Colon (tissue), 2 donors: Measurements from ENCODE around the gene CLEC4D.
"Not testable (repeated sequence)": the region's sequence is repeated elsewhere in the genome, so short reads cannot be mapped to it uniquely, and the experiment has no call there.

Source experiments
- FAIRE-seq: peaks from 2 replicates; lab custom pipeline; 2012; peaks lifted over from hg19 to GRCh38; lab: Jason Lieb, UNC
- donor health status: control.
- donor health status: control.

Gene CLEC4D

DNA sequence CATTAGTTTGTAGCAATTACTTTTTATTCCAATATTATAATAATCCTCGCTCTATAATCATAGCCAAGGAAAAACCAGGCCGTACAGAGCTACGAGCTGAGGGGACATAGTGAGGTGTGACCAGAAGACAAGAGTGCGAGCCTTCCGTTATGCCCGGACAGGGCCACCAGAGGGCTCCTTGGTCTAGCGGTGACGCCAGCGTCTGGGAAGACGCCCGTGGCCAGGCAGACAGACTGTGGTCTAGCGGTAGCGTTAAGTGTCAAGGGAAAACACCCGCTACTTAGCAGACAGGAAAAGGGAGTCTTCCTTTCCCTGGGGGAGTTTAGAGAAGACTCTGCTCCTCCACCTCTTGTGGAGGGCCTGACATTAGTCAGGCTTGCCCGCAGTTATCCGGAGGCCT lies 24.5 kb downstream of the CLEC4D start:
- not testable (repeated sequence) for FAIRE-seq

DNA sequence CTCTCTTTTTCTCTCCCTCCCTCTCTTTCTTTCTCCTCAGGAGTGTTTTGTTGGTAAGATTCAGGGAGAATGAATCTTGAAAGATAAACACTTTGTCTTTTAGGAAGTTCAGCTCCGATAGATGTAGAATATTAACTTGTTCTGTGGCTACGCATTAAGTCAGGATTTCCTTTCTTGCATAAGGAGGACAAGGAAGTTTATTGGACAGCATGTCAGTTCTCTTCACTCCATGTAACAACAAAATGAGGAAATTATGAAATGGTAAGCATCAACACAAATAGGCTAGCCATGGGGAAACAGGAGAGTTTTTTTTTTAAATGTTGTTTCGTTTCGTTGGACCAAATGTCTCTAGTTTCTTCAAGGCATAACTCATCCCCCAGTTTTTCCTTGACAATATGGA lies 27.5 kb downstream of the CLEC4D start, which contains the start of gene CLEC4E:
Gene CLEC4E, minus strand, starts transcription at position 75 of the 400 bp plus-strand sequence. CDS start 108 bp downstream, outside the sequence.
- FAIRE-seq: not testable (repeated sequence)

DNA sequence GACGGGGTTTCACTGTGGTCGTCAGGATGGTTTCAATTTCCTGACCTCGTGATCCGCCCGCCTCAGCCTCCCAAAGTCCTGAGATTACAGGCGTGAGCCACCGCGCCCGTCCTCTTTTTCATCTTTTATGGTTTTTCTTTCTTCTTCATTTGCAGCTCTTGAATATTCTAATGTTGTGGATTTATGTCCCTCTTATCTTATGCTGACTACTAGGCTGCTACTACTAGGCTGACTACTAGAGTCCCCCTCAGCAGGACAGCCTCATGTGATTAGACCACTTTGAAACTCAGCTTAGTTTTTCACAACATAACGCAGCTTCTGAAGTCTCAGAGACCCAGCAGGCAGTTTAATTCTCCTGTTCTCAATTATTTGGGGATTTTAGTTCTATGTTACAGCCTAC lies 28.3 kb downstream of the CLEC4D start:
- no peak for FAIRE-seq

DNA sequence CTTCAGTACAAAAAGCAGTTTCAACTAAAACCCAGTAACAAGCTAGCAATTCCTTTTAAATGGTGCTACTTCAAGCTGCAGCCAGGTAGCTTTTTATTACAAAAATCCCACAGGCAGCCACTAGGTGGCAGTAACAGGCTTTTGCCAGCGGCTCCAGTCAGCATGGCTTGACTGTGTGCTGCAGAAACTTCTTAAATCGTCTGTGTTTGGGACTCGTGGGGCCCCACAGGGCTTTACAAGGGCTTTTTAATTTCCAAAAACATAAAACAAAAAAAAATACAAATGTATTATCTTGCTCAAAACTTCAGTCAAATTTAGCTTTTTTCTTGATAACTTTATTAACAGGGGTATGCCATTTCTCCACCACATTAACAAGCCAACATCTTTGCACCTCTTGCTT lies 31.0 kb downstream of the CLEC4D start:
- no peak for FAIRE-seq

DNA sequence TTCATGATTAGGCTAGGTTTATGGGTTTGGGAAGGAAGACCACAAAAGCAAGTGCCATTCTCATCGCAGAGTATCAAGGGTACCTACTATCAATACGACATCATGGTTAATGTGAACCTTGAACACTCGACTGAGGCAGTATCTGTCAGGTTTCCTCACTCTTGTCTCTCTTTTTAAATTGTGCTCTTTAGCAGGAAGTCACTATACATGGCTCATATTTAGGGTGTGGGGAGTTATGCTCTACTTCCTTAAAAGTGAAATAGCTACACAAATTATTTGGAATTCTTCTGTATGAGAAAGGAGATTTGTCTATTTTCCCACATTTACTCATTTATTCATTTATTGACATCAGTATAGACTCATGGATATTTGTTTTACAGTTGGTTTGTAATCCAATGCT lies 33.3 kb downstream of the CLEC4D start:
- FAIRE-seq: no peak

DNA sequence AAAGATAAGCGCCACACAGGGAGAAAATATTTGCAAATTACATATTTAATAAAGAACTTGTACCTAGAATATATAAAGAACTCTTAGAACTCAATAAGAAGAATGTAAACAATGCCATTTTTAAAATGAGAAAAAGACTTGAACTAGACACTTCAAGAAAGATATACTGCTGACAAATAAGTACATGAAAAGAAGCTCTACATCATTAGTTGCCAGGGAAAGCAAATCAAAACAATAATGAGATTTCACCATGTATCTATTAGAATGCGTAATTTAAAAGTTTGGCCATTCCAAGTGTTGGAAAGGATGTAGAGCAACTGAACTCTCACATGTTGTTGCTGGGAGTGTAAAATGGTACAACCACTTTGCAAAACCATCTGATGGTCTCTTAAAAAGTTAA lies 34.3 kb downstream of the CLEC4D start:
- FAIRE-seq: no peak

DNA sequence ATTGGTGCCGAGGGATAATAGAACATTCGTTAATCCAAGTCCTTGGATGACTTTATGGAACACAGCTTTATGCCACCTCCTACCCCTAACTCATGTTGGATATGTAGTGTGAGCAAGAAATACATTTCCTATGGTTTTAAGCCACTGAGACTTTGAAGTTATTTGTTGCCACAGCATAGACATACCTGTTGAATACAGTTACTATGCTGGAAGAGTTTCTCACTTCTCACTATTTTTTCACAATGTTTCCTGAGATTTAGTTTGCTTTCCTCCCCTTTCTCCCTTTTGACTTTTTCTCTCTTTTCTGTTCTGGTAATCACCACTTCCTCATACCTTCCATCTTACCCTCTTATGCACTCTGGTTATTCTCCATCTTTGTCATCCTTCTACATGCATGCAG lies 34.9 kb downstream of the CLEC4D start:
- no peak for FAIRE-seq

DNA sequence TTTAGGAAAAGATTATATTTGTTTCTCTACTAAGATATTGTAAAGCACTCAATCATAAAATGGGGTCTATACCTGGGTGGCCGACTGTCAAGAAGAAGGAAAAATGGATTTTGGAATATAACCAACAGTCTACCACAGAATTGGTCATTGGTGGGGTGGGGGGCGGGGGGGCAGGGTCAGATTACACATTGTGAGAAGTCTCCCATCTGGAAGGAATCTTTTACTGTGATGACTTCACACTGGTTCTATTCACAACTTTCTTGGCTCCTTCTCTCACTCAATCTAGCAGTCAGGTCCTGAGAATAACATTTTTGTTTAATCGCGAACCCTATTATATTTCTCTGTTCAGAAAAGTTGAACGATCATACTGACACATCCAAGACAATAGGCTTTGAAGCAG lies 36.1 kb downstream of the CLEC4D start:
- no peak for FAIRE-seq

DNA sequence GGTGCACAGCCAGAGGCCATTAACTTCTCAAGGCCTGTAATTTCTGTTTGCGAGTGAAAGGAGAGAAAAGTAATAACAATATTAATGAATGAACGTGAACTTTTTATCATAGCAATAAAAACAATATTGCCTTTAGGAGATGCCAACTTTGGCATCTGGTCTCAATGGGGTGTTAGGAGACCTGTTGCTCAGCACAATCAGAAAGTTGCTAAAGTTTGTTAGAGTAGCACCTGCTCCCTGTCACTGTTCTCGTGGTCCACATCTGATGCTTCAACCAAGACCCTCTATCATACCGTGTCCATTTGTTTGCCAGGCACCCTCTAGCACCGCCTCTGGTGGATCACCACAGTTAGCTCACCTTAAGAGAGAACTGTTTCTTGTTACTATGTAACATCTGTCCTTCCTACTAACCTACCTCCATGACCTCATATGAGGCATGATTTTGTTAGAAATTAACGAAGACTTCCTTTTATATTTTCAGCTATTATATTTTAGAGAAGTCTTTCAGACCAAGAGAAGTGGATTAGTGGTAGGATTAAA lies 39.9 kb downstream of the CLEC4D start:
- FAIRE-seq: no peak

DNA sequence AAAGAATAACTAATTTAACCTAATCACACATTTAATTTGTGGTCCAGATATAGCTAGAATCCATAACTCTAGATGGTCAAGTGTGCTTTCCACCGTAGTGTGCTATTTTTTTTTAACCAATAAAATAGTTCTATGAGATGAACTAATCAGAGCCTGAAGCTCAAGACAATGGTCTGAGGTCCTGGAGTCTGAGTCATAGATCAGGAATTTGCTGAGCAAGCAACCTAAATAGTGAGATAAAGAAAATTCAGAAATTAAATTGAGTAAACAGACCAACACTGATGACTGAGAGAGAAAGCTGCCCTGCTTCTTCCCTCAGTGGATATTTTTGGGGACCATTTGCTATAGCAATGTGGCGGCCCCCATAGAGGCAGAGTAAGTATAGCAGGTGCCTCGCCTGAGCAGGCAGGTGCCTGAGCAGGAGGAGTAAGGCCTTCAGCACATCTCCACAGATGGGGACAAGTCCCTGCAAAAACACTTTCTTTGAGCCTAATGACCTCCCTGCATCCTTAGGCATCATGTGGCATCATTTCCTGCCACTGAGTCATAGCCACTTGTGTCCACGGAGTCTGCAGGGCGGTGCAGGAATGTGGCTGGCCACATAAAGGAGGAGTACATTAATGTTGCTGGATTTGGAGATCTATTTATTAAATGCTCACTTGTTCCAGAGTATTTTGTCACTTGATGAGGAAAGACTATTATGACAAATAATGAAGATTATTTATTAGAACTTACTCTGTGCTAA lies 41.3 kb downstream of the CLEC4D start:
- FAIRE-seq: no peak

DNA sequence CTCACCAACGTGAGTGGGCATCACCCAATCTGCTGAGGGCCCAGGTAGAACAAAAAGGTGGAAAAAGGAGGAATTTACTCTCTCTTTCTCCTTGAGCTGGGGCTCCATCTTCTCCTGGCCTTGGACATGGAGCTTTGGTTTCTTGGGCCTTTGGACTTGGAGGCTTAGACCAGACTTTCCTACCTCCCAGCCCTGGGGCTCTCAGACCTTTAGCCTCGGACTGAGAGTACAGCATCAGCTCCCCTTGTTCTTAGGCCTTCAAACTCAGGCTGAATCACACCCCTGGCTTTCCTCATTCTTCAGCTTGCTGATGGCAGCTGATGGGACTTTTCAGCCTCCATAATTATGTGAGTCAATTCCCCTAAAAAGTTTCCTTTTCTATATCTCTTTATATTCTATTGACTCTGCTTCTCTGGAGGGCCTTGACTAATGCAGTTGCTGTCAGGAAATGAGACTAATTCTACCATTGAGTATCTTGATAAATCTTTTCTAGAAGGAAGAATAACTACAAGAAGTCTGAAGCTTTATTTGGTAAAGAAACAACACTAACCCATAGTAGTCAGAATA lies 43.3 kb downstream of the CLEC4D start:
- no peak for FAIRE-seq

DNA sequence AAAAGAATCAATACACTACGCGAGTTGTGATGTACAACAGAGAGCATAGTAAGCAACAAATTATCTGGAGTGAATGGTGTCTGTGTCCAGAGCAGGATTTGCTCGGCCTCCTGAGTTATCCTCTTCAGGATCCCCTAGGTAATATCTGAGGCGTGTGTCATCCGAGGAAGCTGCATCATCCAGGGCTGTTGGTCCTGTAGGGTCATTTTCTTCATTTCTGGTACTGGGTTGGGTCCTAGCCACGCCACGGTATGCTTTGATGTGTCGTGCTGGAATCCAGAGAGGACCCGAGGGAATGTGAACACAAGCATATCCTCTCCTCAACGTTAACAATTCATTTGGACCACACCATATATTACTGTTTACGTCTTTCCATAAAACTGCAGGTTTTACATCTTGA lies 46.4 kb downstream of the CLEC4D start:
- no peak for FAIRE-seq

DNA sequence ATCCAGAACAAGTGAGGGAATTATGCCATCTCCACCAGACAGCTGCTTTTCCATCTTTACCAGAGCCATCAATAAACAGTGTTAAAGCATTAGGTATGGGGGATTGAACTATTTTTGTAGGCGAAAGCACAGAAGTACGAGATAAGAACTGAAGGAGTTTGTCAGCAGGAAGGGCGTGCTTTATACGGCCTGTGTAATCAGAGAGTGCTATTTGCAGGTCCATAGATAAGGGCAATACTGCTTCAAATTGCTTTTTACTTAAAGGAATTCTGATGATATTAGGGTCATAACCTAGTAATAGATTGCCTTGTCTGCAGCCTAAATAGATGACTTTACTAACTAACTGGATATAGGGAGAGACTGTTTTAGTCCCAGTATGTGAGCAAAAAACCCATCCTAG lies 47.7 kb downstream of the CLEC4D start:
- FAIRE-seq: no peak

DNA sequence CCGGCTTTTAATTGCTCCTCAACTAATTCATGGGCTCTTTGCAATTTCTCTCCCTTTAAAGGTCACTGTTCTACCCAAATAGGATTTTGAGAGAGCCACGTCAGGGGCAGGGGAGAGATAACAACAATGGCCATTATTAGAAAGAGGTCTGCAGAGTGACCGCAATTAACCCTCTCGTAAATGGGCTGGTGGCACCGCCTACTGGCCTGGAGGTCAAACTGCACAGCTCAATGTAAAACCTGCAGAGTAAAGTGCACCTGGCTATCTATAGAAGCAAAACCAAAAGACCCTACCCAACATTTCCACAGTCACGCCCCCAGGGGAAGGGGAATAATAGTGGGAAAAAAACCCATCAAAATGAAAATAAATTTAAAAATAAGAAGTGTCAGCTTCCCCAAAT lies 49.0 kb downstream of the CLEC4D start:
- FAIRE-seq: no peak

DNA sequence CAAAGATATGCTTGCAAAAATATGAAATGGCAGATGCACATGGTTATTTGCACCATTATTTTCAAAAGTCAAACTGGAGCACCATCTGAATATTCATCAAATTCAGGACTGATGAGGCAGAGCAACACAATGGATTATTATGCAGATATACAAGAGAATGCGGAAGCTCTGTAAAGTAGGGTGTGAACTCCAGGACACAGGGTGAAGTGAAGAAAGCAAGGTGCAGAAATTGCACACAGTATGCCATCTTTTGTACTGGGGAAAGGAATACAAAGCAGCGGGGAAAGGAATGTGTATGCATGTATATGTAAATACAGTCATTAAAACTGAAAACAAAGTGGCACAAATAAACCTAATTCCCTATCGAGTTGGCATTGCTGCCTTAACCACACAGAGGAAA lies 50.1 kb downstream of the CLEC4D start:
- no peak for FAIRE-seq

DNA sequence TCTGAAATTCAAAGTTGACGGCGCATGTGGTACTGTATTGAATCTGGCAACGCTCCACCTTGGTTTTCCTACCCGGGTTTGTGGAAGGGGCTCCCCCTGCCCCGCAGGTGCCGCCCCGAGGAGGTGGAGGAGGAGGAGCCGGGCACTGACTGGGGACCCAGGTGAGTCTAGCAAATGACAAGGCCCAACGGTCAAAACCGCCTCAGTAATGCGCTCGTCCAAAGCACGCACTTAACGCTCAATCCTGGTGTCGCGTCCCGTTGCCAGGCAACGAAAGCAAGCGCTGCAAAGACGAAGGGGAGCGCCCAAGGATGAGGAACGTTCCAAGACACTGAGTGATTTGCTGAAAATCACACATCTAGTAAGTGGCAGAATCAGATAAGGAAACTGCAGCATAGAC lies 51.4 kb downstream of the CLEC4D start:
- no peak for FAIRE-seq

DNA sequence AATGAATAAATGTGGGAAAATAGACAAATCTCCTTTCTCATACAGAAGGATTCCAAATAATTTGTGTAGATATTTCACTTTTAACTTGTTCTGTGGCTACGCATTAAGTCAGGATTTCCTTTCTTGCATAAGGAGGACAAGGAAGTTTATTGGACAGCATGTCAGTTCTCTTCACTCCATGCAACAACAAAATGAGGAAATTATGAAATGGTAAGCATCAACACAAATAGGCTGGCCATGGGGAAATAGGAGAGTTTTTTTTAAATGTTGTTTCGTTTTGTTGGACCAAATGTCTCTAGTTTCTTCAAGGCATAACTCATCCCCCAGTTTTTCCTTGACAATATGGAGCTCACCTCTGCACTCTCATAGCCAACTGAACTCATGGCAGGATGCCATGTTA lies 52.7 kb downstream of the CLEC4D start:
- not testable (repeated sequence) for FAIRE-seq

DNA sequence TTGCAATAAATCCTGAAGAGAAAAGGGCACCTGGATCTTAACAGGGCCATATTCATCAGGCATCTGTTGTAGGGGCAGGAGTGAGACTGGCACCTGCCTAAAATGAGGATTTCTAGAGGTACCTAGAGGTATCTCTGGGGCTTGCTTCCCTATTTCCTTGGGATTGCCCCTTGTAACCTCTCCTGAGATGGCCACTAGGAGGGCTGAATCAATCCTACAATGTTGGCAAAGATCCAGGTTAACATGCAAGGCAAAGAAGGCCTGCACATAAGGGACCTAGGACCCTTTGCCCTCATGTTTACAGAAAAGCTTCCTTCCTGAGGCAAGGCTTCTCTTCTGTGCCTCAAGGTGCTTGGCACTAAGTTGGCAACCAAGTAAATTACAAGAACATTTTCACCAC lies 53.2 kb downstream of the CLEC4D start:
- no peak for FAIRE-seq
